Fibroblast of lung (primary cell): ENCODE measurements around the gene FREM2. TPM values are rescaled to one million over a fixed set of nuclear protein-coding genes. Genes with fewer than 3 reads are reported as not detected.

ENCODE experiments used
- DNase-seq, 2 donors: peaks; one replicate each; pipeline versions ENCODE4 v3.0.0 to v3.0.0-alpha.2; 2010; ENCODE audit warnings: low read depth in 2 of 2
- H2AFZ ChIP-seq: 2 replicates; pipeline ENCODE4 v1.5.1; 2012; ENCODE audit warnings: low read length, control low read depth, inconsistent platforms
- H3K27ac ChIP-seq: 2 replicates; pipeline ENCODE4 v1.5.1; 2011; ENCODE audit warnings: low read length, control low read depth; ENCODE audit not compliant: insufficient read depth
- H3K27me3 ChIP-seq: 2 replicates; pipeline ENCODE4 v1.5.1; 2011; ENCODE audit warnings: mild to moderate bottlenecking, low read length; ENCODE audit not compliant: control insufficient read depth, insufficient read depth
- H3K36me3 ChIP-seq: 2 replicates; pipeline ENCODE4 v1.5.1; 2011; ENCODE audit warnings: low read length; ENCODE audit not compliant: control insufficient read depth, insufficient read depth
- H3K4me1 ChIP-seq: 2 replicates; pipeline ENCODE4 v1.5.1; 2011; ENCODE audit warnings: low read length; ENCODE audit not compliant: control insufficient read depth, insufficient read depth; ENCODE audit errors: extremely low read depth
- H3K4me2 ChIP-seq: 2 replicates; pipeline ENCODE4 v1.5.1; 2011; ENCODE audit warnings: low read length, control low read depth; ENCODE audit not compliant: insufficient read depth; ENCODE audit errors: extremely low read depth
- H3K4me3 ChIP-seq, 4 experiments: fragments of 200-600 bp in 1 of 4; sonication (generic) in 1 of 4; replicated peaks in 1 of 4; 2 replicates each; pipeline ENCODE4 v1.5.1; 2011 to 2016; ENCODE audit warnings: low read length in 4 of 4, low read depth in 3 of 4, mild to moderate bottlenecking in 3 of 4, control low read depth in 2 of 4, inconsistent platforms in 1 of 4, mixed read lengths in 1 of 4; ENCODE audit not compliant: insufficient read depth in 1 of 4; ENCODE audit errors: control extremely low read depth in 1 of 4
- H3K79me2 ChIP-seq: 2 replicates; pipeline ENCODE4 v1.5.1; 2012; ENCODE audit warnings: mild to moderate bottlenecking, low read length, inconsistent platforms; ENCODE audit not compliant: control insufficient read depth, insufficient read depth
- H3K9ac ChIP-seq: 2 replicates; pipeline ENCODE4 v1.5.1; 2011; ENCODE audit warnings: mild to moderate bottlenecking, low read length, control low read depth; ENCODE audit not compliant: insufficient read depth
- H3K9me3 ChIP-seq: 2 replicates; pipeline ENCODE4 v1.5.1; 2012; ENCODE audit warnings: low read depth, low read length; ENCODE audit not compliant: control insufficient read depth, insufficient read depth
- H4K20me1 ChIP-seq: 2 replicates; pipeline ENCODE4 v1.5.1; 2011; ENCODE audit warnings: low read length; ENCODE audit not compliant: control insufficient read depth, insufficient read depth; ENCODE audit errors: extremely low read depth
- CTCF ChIP-seq, 2 donors: IDR thresholded peaks in 1 of 2; conservative IDR thresholded peaks in 1 of 2; 1 replicate in 1 of 2; 2 replicates in 1 of 2; pipeline ENCODE4 v1.5.1; 2011 to 2012; ENCODE audit warnings: low read length in 2 of 2, control low read depth in 1 of 2, inconsistent platforms in 1 of 2, low read depth in 1 of 2, mild to moderate bottlenecking in 1 of 2
- EZH2 ChIP-seq: IDR thresholded peaks from 2 replicates; pipeline ENCODE4 v1.5.1; 2012; ENCODE audit warnings: low read length, control low read depth, mild to moderate bottlenecking; ENCODE audit errors: missing control alignments
- polyA plus RNA-seq, 2 donors: library from polyadenylated mRNA; depleted of rRNA in 1 of 2; stranded (reverse) in 1 of 2; unstranded in 1 of 2; fragments of >200 nt; gene quantifications; 2 replicates each; pipeline ENCODE4 v1.2.1, GENCODE V29; 2011 to 2012; ENCODE audit warnings: missing spikeins in 1 of 2
- total RNA-seq: library from RNA; depleted of rRNA; stranded (reverse); fragments of >200 nt; gene quantifications from 2 replicates; pipeline ENCODE4 v1.2.1, GENCODE V29; 2014

Gene FREM2
- total and polyA plus RNA-seq, 2 donors (not counting 1 experiment from before 2014, with no cell fraction given) = under 0.01 TPM

GRCh38 chr13:38922170-38922569, 235.3 kb downstream of the FREM2 start:
- Histone ChIP-seq H3K9me3 (no peaks in the 10 kb centered on the region), H3K9ac (no peak overlapping the region), H3K27ac (no peak overlapping the region), H3K4me1 (no peaks in the 10 kb centered on the region), H2AFZ (no peak overlapping the region), H3K79me2 (no peaks in the 10 kb centered on the region), H3K36me3 (no peaks in the 10 kb centered on the region), H4K20me1 (no peaks in the 10 kb centered on the region), H3K4me3 (no peak overlapping the region), H3K4me2 (no peak overlapping the region), H3K27me3 (no peaks in the 10 kb centered on the region)
- TF ChIP-seq EZH2 (no peak), CTCF (conservative IDR thresholded peaks at IDR 0.05 in 1 of 2, IDR thresholded peaks at IDR 0.05 in 1 of 2; ENCODE audit: low read depth in 1 of 2, low read length in 2 of 2) (no peak)
- DNase-seq = no peak

GRCh38 chr13:38933786-38934185, 246.9 kb downstream of the FREM2 start:
- no peak overlapping the region for H2AFZ ChIP-seq
- no peaks in the 10 kb centered on the region for H3K9me3 ChIP-seq
- no peak overlapping the region for H3K4me3 ChIP-seq
- no peaks in the 10 kb centered on the region for H4K20me1 ChIP-seq
- no peak overlapping the region for H3K27ac ChIP-seq
- TF ChIP-seq EZH2 (no peak), CTCF (conservative IDR thresholded peaks at IDR 0.05 in 1 of 2, IDR thresholded peaks at IDR 0.05 in 1 of 2; ENCODE audit: low read depth in 1 of 2, low read length in 2 of 2) (no peak)
- no peaks in the 10 kb centered on the region for H3K79me2 ChIP-seq
- DNase-seq = no peak
- no peaks in the 10 kb centered on the region for H3K36me3 ChIP-seq
- H3K9ac ChIP-seq = no peak overlapping the region
- no peak overlapping the region for H3K4me2 ChIP-seq
- H3K4me1 ChIP-seq = no peaks in the 10 kb centered on the region
- H3K27me3 ChIP-seq = no peaks in the 10 kb centered on the region
